Measurements from ENCODE around the gene NUP98. TPM values are rescaled to one million over a fixed set of nuclear protein-coding genes. Genes with fewer than 3 reads are reported as not detected.
"Not testable (repeated sequence)": the region's sequence is repeated elsewhere in the genome, so short reads cannot be mapped to it uniquely, and the experiment has no call there.

The NUP98 gene
- total RNA-seq, 2 donors from 2014 or later: 135 to 216 TPM

DNA sequence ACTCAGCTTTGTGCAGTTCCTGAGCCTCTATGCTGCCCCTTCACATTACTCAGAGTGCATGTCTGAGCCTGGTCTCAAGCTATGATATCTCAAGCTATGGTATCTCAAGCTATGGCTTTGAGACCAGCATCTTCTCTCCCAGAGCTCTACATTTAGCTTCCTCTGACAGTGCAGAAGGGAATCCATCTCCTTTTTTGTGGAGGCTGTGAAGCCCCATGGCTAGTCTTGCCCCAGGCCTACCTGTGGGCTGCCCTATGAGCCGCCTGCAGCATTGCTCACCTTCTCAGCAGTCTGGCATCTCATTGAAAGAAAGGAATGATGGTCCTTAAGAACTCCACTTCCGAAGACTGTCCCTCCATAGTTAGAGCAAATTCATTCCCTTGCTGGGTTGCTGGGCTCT lies 23.6 kb upstream of the NUP98 start:
- Histone ChIP-seq H3K36me3 (no peaks in the 10 kb centered on the region), H3K4me3 (no peak overlapping the region), H3K27ac (no peak overlapping the region), H3K4me1 (ENCODE audit: control insufficient read depth in 1 of 2, low read depth in 2 of 2) (no peaks in the 10 kb centered on the region), H3K27me3 (replicated peaks; ENCODE audit: insufficient read depth) (no peaks in the 10 kb centered on the region), H3K9me3 (no peaks in the 10 kb centered on the region)
- no peak for DNase-seq (ENCODE audit: low spot score)
- ATAC-seq (ENCODE audit: insufficient number of reproducible peaks, low FRiP score, low read depth): no peak
- TF ChIP-seq, protein P1, sequence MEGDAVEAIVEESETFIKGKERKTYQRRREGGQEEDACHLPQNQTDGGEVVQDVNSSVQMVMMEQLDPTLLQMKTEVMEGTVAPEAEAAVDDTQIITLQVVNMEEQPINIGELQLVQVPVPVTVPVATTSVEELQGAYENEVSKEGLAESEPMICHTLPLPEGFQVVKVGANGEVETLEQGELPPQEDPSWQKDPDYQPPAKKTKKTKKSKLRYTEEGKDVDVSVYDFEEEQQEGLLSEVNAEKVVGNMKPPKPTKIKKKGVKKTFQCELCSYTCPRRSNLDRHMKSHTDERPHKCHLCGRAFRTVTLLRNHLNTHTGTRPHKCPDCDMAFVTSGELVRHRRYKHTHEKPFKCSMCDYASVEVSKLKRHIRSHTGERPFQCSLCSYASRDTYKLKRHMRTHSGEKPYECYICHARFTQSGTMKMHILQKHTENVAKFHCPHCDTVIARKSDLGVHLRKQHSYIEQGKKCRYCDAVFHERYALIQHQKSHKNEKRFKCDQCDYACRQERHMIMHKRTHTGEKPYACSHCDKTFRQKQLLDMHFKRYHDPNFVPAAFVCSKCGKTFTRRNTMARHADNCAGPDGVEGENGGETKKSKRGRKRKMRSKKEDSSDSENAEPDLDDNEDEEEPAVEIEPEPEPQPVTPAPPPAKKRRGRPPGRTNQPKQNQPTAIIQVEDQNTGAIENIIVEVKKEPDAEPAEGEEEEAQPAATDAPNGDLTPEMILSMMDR (IDR thresholded peaks at IDR 0.05): no peak

DNA sequence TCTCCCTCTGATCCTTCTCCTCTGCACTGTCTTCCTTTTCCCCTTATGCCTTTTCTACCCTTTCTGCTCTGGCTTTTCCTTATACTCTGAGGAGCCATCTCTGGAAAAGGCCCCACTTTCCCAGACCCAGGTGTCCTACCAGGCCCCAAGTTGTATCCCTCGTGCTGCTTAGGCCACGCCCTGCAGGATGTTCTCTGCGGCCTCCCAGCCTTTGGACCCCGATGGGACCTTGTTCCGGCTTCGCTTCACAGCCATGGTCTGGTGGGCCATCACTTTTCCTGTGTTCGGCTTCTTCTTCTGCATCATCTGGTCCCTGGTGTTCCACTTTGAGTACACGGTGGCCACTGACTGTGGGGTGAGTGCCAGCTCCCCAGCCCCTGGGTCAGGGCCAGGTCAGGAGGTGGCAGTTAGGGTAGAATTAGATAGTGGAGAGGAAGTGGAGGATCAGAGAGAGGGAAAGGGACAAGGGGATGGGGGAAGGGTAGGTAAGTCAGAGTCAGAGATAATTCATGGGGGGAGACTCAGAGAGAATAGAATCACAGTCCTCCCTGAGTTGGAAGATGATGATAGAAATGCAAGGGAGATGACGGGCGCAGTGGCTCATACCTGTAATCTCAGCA lies 19.9 kb upstream of the NUP98 start:
- no peaks in the 10 kb centered on the region for H3K27me3 ChIP-seq (replicated peaks; ENCODE audit: insufficient read depth)
- no peaks in the 10 kb centered on the region for H3K9me3 ChIP-seq
- TF ChIP-seq, protein P1 (IDR thresholded peaks at IDR 0.05): no peak
- H3K27ac ChIP-seq: no peak overlapping the region
- no peak overlapping the region for H3K4me3 ChIP-seq
- H3K4me1 ChIP-seq (ENCODE audit: control insufficient read depth in 1 of 2, low read depth in 2 of 2): no peaks in the 10 kb centered on the region
- H3K36me3 ChIP-seq: no peaks in the 10 kb centered on the region
- ATAC-seq (ENCODE audit: insufficient number of reproducible peaks, low FRiP score, low read depth) (no peak), DNase-seq (ENCODE audit: low spot score) (no peak)

DNA sequence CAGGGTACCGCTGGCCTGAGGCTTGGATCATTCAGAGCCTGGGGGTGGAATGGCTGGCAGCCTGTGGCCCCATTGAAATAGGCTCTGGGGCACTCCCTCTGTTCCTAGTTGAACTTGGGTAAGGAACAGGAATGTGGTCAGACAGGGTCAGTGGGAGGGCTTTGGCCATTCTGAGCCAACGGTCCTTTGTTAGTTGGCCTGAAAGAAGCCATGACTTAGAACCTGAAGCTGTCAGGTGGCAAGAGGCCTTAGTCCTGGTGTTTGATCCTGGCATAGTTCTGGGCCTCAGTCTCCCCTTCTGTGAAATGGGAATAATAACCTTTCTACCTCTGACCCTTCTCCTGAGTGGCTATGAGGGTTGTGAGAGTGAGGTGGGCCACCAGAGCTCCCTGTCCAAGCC lies 19.3 kb upstream of the NUP98 start:
- H3K36me3 ChIP-seq: no peaks in the 10 kb centered on the region
- TF ChIP-seq, protein P1 (IDR thresholded peaks at IDR 0.05): no peak
- no peaks in the 10 kb centered on the region for H3K27me3 ChIP-seq (replicated peaks; ENCODE audit: insufficient read depth)
- H3K9me3 ChIP-seq: no peaks in the 10 kb centered on the region
- no peak for ATAC-seq (ENCODE audit: insufficient number of reproducible peaks, low FRiP score, low read depth)
- no peaks in the 10 kb centered on the region for H3K4me1 ChIP-seq (ENCODE audit: control insufficient read depth in 1 of 2, low read depth in 2 of 2)
- no peak overlapping the region for H3K27ac ChIP-seq
- no peak overlapping the region for H3K4me3 ChIP-seq
- DNase-seq (ENCODE audit: low spot score): no peak

DNA sequence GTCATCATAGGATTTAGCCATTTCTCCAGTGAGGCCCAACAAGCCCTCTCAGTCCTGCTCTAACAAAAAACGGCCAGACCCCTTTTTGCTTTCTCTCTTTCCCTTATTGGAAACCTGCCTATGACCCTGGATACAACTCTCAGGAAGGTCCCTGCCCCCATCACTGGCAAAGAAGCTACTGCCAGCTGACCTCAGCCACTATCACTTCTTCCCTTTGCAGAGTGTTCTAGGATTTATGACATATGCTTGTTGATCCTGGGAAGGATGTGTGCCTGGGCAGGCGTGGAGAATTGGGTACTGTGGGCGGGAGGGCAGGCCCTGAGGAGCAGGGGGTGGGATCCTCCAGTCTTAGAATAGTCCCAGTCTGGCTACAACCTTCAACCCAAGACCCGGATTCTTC lies 18.5 kb upstream of the NUP98 start:
- Histone ChIP-seq H3K4me1 (ENCODE audit: control insufficient read depth in 1 of 2, low read depth in 2 of 2) (no peaks in the 10 kb centered on the region), H3K27ac (no peak overlapping the region), H3K27me3 (replicated peaks; ENCODE audit: insufficient read depth) (no peaks in the 10 kb centered on the region), H3K36me3 (no peaks in the 10 kb centered on the region), H3K9me3 (no peaks in the 10 kb centered on the region), H3K4me3 (no peak overlapping the region)
- TF ChIP-seq, protein P1 (IDR thresholded peaks at IDR 0.05): no peak
- DNase-seq (ENCODE audit: low spot score) (no peak), ATAC-seq (ENCODE audit: insufficient number of reproducible peaks, low FRiP score, low read depth) (no peak)

DNA sequence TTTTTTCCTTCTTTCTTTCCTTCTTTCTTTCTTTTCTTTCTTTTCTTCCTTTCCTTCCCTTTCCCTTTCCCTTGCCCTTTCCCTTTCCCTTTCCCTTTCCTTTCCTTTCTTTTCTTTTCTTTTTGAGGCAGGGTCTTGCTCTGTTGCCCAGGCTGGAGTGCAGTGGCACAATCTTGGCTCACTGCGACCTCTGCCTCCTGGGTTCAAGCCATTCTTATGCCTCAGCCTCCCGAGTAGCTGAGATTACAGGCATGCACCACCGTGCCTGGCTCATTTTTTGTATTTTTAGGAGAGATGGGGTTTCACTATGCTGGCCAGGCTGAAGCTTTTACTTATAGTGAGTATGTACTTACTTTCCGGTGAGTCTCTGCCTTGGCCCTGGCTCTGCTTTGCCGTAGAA lies 17.5 kb upstream of the NUP98 start:
- not testable (repeated sequence) for H3K9me3 ChIP-seq; DNase-seq (ENCODE audit: low spot score); H3K27me3 ChIP-seq (replicated peaks; ENCODE audit: insufficient read depth); H3K4me1 ChIP-seq (ENCODE audit: control insufficient read depth in 1 of 2, low read depth in 2 of 2); ATAC-seq (ENCODE audit: insufficient number of reproducible peaks, low FRiP score, low read depth); H3K36me3 ChIP-seq; H3K27ac ChIP-seq; H3K4me3 ChIP-seq

DNA sequence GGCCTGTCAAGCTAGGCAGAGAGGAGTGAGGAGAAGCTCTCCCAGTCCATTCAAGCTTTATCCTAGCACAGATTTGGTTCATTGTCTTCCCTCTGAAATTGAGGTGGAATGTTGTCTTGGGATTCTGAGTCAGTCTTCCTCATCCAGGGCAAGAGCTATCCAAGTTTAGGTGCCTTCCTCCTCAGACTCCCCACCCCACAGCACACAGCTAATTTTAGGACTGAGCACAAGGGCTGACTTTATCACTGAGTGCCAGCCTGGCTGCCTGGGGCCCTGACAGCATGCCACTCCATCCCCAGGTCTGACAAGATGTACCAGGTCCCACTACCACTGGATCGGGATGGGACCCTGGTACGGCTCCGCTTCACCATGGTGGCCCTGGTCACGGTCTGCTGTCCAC lies 13.6 kb upstream of the NUP98 start:
- Histone ChIP-seq H3K4me1 (ENCODE audit: control insufficient read depth in 1 of 2, low read depth in 2 of 2) (peaks cover 0 to 9% of the 10 kb centered on the region in 2 donors), H3K27ac (no peak overlapping the region), H3K27me3 (replicated peaks; ENCODE audit: insufficient read depth) (no peaks in the 10 kb centered on the region), H3K36me3 (no peaks in the 10 kb centered on the region), H3K9me3 (no peaks in the 10 kb centered on the region), H3K4me3 (no peak overlapping the region)
- ATAC-seq (ENCODE audit: insufficient number of reproducible peaks, low FRiP score, low read depth) (no peak), DNase-seq (ENCODE audit: low spot score) (no peak)
- TF ChIP-seq, protein P1 (IDR thresholded peaks at IDR 0.05): no peak
